Loucy (cell line): ENCODE data around the gene SKOR1.
A peak's percentile ranks its signal among the peaks of the same experiment; 100 is the strongest.

Experiments
- H2AFZ ChIP-seq: fragments of 200-600 bp; sonication (generic); 2 replicates; pipeline ENCODE4 v1.6.0; 2016; ENCODE audit warnings: antibody characterized with exemption, mild to moderate bottlenecking, low read length, moderate library complexity
- H3F3A ChIP-seq: fragments of 200-600 bp; 2 replicates; pipeline ENCODE4 v1.6.0; 2016; ENCODE audit warnings: antibody characterized with exemption, low read depth, mild to moderate bottlenecking
- H3K27me3 ChIP-seq: fragments of 200-600 bp; sonication (generic); 2 replicates; pipeline ENCODE4 v1.6.1; 2014; ENCODE audit warnings: low read length, mild to moderate bottlenecking; ENCODE audit not compliant: insufficient read depth, poor library complexity, severe bottlenecking
- H3K36me3 ChIP-seq: fragments of 200-600 bp; sonication (generic); 2 replicates; pipeline ENCODE4 v1.6.1; 2016; ENCODE audit warnings: low read length; ENCODE audit not compliant: insufficient read depth
- H3K4me1 ChIP-seq: fragments of 200-600 bp; sonication (generic); 2 replicates; pipeline ENCODE4 v1.5.1; 2014; ENCODE audit warnings: low read length, mild to moderate bottlenecking; ENCODE audit not compliant: insufficient read depth, poor library complexity, severe bottlenecking
- H3K4me2 ChIP-seq: fragments of 200-600 bp; sonication (generic); 2 replicates; pipeline ENCODE4 v1.6.0; 2014; ENCODE audit warnings: antibody characterized with exemption, low read length, low read depth, mild to moderate bottlenecking; ENCODE audit not compliant: poor library complexity, severe bottlenecking
- H3K4me3 ChIP-seq: fragments of 200-600 bp; sonication (generic); 2 replicates; pipeline ENCODE4 v1.5.1; 2014; ENCODE audit warnings: low read length, mild to moderate bottlenecking, mixed read lengths; ENCODE audit not compliant: poor library complexity, severe bottlenecking
- H3K79me2 ChIP-seq: fragments of 200-600 bp; sonication (generic); 2 replicates; pipeline ENCODE4 v1.6.1; 2014; ENCODE audit warnings: low read length; ENCODE audit not compliant: insufficient read depth
- H3K9ac ChIP-seq: fragments of 200-600 bp; sonication (generic); 2 replicates; pipeline ENCODE4 v1.6.0; 2014; ENCODE audit warnings: mild to moderate bottlenecking, low read depth, low read length, moderate library complexity; ENCODE audit not compliant: poor library complexity, severe bottlenecking
- H3K9me2 ChIP-seq: fragments of 200-600 bp; sonication (generic); replicated peaks from 2 replicates; pipeline ENCODE4 v1.6.1; 2016; ENCODE audit warnings: low read depth, low read length, mixed read lengths
- H3K9me3 ChIP-seq: fragments of 200-600 bp; sonication (generic); 2 replicates; pipeline ENCODE4 v1.6.1; 2014; ENCODE audit warnings: mild to moderate bottlenecking, antibody characterized with exemption, low read length, low read depth; ENCODE audit not compliant: insufficient read depth
- H4K20me1 ChIP-seq: fragments of 200-600 bp; sonication (generic); 2 replicates; pipeline ENCODE4 v1.6.0; 2014; ENCODE audit warnings: antibody characterized with exemption, low read length, mild to moderate bottlenecking; ENCODE audit not compliant: insufficient read depth, poor library complexity, severe bottlenecking
- EZH2phosphoT487 ChIP-seq: fragments of 200-600 bp; IDR thresholded peaks from 2 replicates; pipeline ENCODE4 v1.6.1; 2018; ENCODE audit warnings: antibody characterized with exemption, mild to moderate bottlenecking, moderate library complexity, borderline replicate concordance
- TF ChIP-seq, protein P1 (sequence below): fragments of 200-600 bp; sonication (generic); conservative IDR thresholded peaks from 2 replicates; pipeline ENCODE4 v1.5.1; 2014; ENCODE audit warnings: mild to moderate bottlenecking, antibody characterized with exemption, low read length

SKOR1 gene

DNA sequence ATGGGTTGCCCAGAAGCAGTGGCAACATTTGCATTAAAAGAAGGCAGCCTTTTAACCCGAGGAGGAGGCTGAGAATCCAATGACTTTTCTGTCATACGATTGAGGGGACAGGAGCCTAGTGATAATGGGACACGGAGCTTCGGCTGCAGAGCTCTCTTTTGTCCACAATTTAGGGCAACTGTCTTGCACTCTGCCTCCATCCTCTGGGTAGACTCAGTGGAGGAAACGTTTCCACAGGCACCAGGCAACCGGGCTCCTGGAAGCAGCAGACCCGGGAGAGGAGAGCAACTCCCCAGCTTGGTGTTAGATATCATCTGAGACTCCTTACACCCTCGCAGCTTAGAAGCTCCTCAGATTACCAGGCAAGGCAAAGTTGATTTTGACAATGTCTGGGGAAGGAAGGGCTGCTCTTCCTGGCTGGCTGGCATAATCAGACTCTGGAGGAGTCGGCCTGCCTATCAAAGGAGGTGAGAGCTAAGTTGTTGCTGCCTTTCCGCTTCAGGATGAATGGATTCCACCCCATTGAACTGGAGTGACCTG is 58.0 kb downstream of the SKOR1 start:
- no peak overlapping the region for H3K9ac ChIP-seq
- peaks cover 24% of the 10 kb centered on the region for H3K4me1 ChIP-seq
- H3K9me3 ChIP-seq = no peaks in the 10 kb centered on the region
- H3K9me2 ChIP-seq = no peaks in the 10 kb centered on the region
- H3K27me3 ChIP-seq = no peaks in the 10 kb centered on the region
- H3F3A ChIP-seq = no peaks in the 10 kb centered on the region
- H4K20me1 ChIP-seq = no peaks in the 10 kb centered on the region
- peak overlapping the region; percentile 56; the same call in 1 of the 2 replicates for H2AFZ ChIP-seq
- no peak overlapping the region for H3K4me2 ChIP-seq
- TF ChIP-seq, protein P1, sequence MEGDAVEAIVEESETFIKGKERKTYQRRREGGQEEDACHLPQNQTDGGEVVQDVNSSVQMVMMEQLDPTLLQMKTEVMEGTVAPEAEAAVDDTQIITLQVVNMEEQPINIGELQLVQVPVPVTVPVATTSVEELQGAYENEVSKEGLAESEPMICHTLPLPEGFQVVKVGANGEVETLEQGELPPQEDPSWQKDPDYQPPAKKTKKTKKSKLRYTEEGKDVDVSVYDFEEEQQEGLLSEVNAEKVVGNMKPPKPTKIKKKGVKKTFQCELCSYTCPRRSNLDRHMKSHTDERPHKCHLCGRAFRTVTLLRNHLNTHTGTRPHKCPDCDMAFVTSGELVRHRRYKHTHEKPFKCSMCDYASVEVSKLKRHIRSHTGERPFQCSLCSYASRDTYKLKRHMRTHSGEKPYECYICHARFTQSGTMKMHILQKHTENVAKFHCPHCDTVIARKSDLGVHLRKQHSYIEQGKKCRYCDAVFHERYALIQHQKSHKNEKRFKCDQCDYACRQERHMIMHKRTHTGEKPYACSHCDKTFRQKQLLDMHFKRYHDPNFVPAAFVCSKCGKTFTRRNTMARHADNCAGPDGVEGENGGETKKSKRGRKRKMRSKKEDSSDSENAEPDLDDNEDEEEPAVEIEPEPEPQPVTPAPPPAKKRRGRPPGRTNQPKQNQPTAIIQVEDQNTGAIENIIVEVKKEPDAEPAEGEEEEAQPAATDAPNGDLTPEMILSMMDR = no peak
- no peak for TF ChIP-seq EZH2phosphoT487
- no peak overlapping the region for H3K4me3 ChIP-seq
- no peaks in the 10 kb centered on the region for H3K36me3 ChIP-seq
- no peaks in the 10 kb centered on the region for H3K79me2 ChIP-seq

DNA sequence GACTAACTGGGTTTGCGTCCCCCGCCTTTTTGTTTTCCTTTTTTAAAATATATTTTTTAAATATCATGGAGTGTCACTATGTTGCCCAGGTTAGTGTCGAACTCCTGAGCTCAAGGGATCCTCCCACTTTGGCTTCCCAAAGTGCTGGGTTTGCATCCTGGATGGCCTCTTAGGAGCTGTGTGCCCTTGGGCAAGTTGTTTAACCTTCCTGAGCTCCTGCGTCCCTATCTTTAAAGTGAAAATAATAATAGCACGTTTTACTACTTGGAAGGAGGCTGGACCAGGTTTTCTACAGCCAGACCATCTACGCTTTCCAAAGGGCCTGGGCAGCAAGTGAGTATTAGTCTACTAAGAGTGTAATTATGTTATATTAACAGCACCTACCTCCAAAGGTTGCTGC is 58.7 kb downstream of the SKOR1 start:
- Histone ChIP-seq H3K4me3 (no peak overlapping the region), H3F3A (no peaks in the 10 kb centered on the region), H3K4me1 (peaks cover 24% of the 10 kb centered on the region), H3K9ac (no peak overlapping the region), H2AFZ (no peak overlapping the region), H3K79me2 (no peaks in the 10 kb centered on the region), H4K20me1 (no peaks in the 10 kb centered on the region), H3K9me3 (no peaks in the 10 kb centered on the region), H3K4me2 (no peak overlapping the region), H3K27me3 (no peaks in the 10 kb centered on the region), H3K9me2 (no peaks in the 10 kb centered on the region), H3K36me3 (no peaks in the 10 kb centered on the region)
- no peak for TF ChIP-seq EZH2phosphoT487
- TF ChIP-seq, protein P1 = no peak
